ENCODE measurements around the gene EDC4. TPM values are rescaled to one million over a fixed set of nuclear protein-coding genes. Genes with fewer than 3 reads are reported as not detected.
A peak's percentile ranks its signal among the peaks of the same experiment; 100 is the strongest.

EDC4 gene
- total RNA-seq, 1 experiment from 2014 or later, result 100 TPM

DNA sequence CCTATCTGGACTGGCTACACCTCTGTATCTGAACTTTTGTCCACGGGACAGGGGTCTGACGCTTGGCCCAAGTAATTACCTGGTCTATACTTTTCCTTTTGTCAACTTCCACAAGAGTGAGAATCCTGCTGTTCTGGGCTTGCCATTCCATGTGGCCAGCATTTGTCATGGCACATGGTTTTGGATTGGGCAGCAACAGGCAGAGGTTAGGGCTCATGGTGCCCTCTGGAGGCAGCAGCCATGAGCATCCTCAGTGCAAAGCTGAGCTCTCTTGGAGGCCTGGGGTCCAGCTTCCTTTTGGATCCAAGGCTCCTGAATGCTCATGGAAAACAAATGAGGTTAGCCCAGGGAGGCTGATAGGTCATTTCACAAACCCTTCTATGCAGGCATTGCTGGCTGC, 7.5 kb upstream of the EDC4 start:
- peak overlapping the region; percentile 0; the same call in 1 of the 2 replicates for H3K27ac ChIP-seq (ENCODE audit: low read depth, low read length)
- peaks cover 60% of the 10 kb centered on the region for H3K79me2 ChIP-seq (ENCODE audit: insufficient read depth, low read length)
- no TSS peak for BruUV-seq (replicated peaks)
- TF ChIP-seq, protein P1, sequence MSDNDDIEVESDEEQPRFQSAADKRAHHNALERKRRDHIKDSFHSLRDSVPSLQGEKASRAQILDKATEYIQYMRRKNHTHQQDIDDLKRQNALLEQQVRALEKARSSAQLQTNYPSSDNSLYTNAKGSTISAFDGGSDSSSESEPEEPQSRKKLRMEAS (IDR thresholded peaks at IDR 0.05), result peak; percentile 88
- no peak for TF ChIP-seq FOSL1 (IDR thresholded peaks at IDR 0.05; ENCODE audit: low read depth)
- no peak for TF ChIP-seq ZNF274 (IDR thresholded peaks at IDR 0.05; ENCODE audit: low read depth, low read length)
- TF ChIP-seq, protein P2, sequence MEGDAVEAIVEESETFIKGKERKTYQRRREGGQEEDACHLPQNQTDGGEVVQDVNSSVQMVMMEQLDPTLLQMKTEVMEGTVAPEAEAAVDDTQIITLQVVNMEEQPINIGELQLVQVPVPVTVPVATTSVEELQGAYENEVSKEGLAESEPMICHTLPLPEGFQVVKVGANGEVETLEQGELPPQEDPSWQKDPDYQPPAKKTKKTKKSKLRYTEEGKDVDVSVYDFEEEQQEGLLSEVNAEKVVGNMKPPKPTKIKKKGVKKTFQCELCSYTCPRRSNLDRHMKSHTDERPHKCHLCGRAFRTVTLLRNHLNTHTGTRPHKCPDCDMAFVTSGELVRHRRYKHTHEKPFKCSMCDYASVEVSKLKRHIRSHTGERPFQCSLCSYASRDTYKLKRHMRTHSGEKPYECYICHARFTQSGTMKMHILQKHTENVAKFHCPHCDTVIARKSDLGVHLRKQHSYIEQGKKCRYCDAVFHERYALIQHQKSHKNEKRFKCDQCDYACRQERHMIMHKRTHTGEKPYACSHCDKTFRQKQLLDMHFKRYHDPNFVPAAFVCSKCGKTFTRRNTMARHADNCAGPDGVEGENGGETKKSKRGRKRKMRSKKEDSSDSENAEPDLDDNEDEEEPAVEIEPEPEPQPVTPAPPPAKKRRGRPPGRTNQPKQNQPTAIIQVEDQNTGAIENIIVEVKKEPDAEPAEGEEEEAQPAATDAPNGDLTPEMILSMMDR (IDR thresholded peaks at IDR 0.05 in 2 of 3, conservative IDR thresholded peaks at IDR 0.05 in 1 of 3; ENCODE audit: borderline replicate concordance in 1 of 3, insufficient read depth in 1 of 3, low read depth in 2 of 3, low read length in 2 of 3), result peak; percentile 55 to 84 (median 59); a peak in 5 of 6 replicates
- no peak for TF ChIP-seq EGR1 (IDR thresholded peaks at IDR 0.05; ENCODE audit: low read depth)
- peak; percentile 72 for TF ChIP-seq RAD21 (IDR thresholded peaks at IDR 0.05; ENCODE audit: low read depth)
- 0 out of 2 replicates have a peak, but pooled peaks have one; percentile 29 for TF ChIP-seq CBX3 (IDR thresholded peaks at IDR 0.05; ENCODE audit: low read depth)
- intact Hi-C loops (cut with micrococcal nuclease), result loop anchor here (1.0 to 2.0 kb wide), 2 partner anchors 49 to 193 kb away; no protein-coding TSS in a partner anchor
- H3K9ac ChIP-seq (ENCODE audit: low read length), result no peak overlapping the region
- peaks cover 8 to 42% of the 10 kb centered on the region in 2 experiments; a peak in 3 of 4 replicates for H3K4me1 ChIP-seq (ENCODE audit: control insufficient read depth in 1 of 2, insufficient read depth in 2 of 2, low read length in 2 of 2)
- no peaks in the 10 kb centered on the region for H3K9me3 ChIP-seq (ENCODE audit: control insufficient read depth in 1 of 2, insufficient read depth in 1 of 2, low read depth in 1 of 2, low read length in 2 of 2)
- ChIA-PET POLR2A (interaction anchor here (0.7 kb wide), 2 partner anchors 19 to 45 kb away, joined by 3 read pairs; no protein-coding TSS in a partner anchor), CTCF (interaction anchor here (0.7 to 2.1 kb wide), 4 partner anchors 49 to 344 kb away, joined by 3 to 18 read pairs (median 10); no protein-coding TSS in a partner anchor), RAD21 (ENCODE audit: low non-redundant PET in 1 of 2, low total read pairs in 2 of 2, uncharacterized antibody in 2 of 2, unreplicated experiment in 2 of 2) (interaction anchor here in 1 of 2 experiments (1.0 kb wide), 1 partner anchor 49 kb away, joined by 8 read pairs; no protein-coding TSS in a partner anchor)
- DNase-seq (ENCODE audit: low read depth, low spot score) (no peak), ATAC-seq (peak; percentile 90)
- H3K4me3 ChIP-seq (replicated peaks in 1 of 2; ENCODE audit: low read depth in 1 of 2, low read length in 2 of 2), result no peak overlapping the region
- no peaks in the 10 kb centered on the region for H3K9me2 ChIP-seq (ENCODE audit: insufficient read depth)
- peaks cover 4% of the 10 kb centered on the region; the same call in 1 of the 2 replicates for H4K20me1 ChIP-seq (ENCODE audit: insufficient read depth)
- no peaks in the 10 kb centered on the region for H3K27me3 ChIP-seq (ENCODE audit: insufficient read depth, low read length)
- no peak overlapping the region for H3K4me2 ChIP-seq (ENCODE audit: low read length)
- H3K36me3 ChIP-seq (ENCODE audit: control insufficient read depth in 1 of 2, insufficient read depth in 2 of 2, low read length in 2 of 2), result peaks cover 28 to 40% of the 10 kb centered on the region in 2 experiments; a peak in 3 of 4 replicates
- H2AFZ ChIP-seq (ENCODE audit: low read depth, low read length, poor library complexity, severe bottlenecking), result no peak overlapping the region
